ENCODE data around the gene TNRC6C.

Gene TNRC6C

DNA sequence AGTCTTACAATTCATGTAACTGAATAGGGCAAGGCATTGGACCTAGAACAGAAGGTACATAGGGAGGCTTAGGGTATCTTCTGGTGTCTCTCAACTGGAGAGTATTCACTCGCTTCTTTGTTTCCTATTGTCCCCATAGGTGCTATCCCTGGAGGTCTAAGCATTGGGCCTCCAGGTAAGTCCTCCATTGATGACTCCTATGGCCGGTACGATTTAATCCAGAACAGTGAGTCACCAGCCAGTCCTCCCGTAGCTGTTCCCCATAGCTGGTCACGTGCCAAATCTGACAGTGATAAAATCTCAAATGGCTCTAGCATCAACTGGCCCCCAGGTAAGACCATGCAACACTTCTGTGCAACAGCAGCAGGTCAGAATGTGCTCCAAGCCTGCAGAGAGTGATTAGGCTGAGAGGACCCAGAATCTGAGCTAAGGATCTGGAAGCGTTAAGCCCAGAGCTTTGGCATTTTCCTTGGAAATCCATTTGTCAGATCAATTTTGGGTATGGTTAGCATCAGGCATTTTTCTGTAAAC, 134.4 kb downstream of the TNRC6C start:
- DNase-seq: no peak

DNA sequence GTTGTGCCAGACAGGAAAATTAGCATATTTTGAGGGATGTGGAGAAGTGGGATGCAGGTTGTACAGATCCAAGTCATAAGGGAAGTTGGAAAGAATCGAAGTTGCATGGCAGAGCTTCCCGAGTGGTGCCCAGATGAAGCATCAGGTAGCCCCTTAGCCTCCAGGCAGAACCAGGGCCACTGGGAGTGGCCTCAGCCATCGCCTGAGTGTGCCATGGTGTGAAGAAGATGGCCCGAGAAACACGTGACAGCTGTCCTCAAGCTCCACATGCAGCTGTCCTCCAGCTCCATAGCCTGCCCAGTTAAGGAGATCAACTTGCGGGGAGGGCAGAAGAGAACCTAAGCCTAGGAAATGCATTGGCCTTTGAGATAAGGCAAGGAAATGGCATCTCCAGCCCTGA, 136.5 kb downstream of the TNRC6C start:
- DNase-seq: no peak

DNA sequence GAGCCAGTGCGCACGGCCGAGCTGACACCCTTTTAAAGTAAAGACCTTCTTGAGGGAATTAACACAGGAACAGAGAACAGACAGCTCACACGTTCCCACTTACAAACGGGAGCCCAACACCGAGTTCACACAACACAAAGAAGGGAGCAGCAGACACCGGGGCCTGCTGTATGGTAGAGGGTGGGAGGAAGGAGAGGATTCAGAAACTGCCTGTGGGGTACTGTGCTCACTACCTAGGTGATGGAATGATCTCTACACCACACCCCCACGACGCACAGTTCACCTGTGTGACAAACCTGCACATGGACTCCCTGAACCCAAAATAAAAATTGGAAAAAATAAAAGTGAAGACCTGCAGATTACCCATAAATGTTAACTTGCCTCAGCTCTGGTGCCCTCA, 137.6 kb downstream of the TNRC6C start:
- DNase-seq: no peak

DNA sequence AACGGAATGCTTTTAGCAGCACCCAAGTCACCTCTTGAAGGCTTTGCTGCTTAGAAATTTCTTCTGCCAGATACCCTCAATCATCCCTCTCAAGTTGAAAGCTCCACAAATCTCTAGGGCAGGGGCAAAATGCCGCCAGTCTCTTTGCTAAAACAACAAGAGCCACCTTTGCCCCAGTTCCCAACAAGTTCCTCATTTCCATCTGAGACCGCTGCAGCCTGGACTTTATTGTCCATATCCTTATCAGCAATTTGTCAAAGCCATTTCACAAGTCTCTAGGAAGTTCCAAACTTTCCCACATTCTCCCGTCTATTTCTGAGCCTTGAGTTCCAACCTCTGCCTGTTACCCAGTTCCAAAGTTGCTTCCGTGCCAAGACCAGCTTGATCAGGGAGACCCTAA, 142.6 kb downstream of the TNRC6C start:
- DNase-seq: no peak

DNA sequence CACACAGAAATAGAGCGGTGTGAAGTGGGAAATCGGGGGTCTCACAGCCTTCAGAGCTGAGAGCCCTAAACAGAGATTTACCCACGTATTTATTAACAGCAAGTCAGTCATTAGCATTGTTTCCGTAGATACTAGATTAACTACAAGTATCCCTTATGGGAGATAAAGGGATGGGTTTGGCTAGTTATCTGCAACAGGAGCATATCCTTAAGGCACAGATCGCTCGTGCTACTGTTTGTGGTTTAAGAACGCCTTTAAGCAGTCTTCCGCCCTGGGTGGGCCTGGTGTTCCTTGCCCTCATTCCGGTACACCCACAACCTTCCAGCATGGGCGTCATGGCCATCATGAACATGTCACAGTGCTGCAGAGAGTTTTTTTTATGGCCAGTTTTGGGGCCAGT, 143.0 kb downstream of the TNRC6C start:
- no peak for DNase-seq

DNA sequence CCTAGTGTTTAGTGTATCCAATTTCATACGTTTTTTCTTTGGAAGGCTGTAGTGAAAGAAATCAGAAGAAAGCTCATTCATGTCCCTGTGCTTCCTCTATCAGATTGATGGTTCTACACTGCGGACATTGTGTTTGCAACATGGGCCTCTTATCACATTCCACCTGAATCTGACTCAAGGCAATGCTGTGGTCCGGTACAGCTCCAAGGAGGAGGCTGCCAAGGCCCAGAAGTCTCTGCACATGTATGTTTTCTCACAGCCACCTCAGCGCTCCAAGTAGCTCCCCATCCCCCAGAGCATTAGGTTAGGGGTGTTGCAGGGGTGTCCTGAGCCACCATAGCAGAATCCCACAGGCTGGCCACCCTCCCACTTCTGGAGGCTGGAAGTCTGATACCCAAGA, 144.8 kb downstream of the TNRC6C start:
- DNase-seq: no peak

DNA sequence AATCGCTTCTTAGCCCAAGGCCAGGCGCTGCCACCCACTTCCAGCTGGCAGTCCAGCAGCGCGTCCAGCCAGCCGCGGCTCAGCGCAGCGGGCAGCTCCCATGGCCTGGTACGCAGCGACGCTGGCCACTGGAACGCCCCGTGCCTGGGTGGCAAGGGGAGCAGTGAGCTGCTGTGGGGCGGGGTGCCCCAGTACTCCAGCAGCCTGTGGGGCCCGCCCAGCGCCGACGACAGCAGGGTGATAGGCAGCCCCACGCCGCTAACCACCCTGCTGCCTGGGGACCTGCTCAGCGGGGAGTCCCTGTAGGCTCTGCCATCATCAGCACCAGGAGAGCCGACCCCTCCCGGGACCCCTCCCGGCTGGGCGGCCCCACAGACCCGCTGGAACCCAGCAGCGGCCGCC, 146.0 kb downstream of the TNRC6C start:
- no peak for DNase-seq

DNA sequence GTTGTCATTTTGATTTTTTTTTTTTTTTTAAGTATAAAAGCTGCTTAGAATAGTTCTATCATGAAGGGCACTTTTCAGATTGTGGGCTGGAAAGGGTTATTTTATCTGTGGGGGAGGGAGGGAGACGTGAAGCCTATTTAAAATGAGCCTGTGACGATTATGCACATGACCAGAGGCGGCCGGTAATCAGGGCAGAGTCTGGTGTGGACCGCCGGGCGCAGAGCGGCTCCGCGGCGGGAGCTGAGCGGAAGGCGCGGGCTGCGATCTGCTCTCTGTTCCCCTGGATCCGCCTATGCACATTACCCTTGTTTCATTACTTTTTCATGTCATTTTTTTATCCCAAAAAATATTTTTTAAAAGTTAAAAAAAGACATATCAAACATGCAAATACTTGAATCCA, 146.6 kb downstream of the TNRC6C start:
- DNase-seq: no peak

DNA sequence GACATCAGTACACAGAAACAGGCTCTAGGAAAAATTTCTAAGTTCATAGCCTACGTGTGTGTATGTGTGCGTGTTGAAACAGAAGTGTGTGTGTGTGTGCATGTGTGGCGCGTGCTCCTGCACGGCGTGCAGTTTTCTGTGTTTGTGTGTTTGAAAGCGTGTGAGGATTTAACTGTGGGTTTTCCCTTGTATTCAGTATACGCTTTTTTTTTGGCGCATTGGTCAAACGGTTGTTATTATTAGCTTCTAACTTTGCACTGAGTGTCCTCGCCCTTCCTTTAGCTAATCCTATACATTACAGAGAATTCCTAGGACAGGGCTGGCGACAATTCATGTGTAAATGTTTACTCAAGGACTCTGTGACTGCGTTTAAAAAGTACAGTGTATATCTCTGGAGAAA, 147.0 kb downstream of the TNRC6C start:
- no peak for DNase-seq

DNA sequence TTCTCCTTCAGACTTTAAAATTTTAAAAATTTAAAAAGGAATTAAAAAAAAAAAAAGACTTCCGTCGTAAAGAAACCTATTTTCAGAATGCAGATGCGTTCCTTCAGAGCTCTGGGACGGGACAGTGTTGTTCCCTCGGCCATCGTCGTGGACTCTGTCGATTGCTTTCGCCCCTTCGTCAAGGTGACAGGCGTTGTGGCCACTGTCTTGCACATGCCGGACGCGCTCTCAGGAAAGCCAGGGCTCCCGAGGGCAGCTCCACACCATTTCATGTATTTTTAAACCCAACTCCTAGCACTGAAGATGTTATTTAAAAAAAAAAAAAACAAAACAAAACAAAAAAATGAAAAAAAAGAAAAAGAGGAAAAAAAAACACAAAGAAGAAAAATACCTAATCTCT, 147.7 kb downstream of the TNRC6C start:
- no peak for DNase-seq

DNA sequence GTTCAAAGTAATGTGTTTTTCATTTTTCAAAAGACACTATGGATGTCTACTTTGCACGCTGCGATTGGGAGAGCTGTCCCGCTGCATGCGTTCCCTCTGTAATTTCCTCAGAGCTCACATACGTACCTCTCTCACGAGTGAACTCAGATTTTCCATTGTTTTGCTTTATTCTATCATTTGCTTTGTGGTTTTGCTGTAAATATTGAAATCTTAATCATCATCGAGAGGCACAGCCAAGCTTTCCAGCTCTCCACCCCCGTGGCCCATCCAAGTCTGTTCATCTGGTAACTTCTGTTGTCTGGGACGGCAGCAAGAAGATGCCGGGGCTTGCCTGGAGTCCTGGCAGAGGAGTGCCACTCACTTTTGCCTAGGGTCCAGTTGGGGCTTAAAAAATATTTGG, 149.0 kb downstream of the TNRC6C start:
- no peak for DNase-seq

DNA sequence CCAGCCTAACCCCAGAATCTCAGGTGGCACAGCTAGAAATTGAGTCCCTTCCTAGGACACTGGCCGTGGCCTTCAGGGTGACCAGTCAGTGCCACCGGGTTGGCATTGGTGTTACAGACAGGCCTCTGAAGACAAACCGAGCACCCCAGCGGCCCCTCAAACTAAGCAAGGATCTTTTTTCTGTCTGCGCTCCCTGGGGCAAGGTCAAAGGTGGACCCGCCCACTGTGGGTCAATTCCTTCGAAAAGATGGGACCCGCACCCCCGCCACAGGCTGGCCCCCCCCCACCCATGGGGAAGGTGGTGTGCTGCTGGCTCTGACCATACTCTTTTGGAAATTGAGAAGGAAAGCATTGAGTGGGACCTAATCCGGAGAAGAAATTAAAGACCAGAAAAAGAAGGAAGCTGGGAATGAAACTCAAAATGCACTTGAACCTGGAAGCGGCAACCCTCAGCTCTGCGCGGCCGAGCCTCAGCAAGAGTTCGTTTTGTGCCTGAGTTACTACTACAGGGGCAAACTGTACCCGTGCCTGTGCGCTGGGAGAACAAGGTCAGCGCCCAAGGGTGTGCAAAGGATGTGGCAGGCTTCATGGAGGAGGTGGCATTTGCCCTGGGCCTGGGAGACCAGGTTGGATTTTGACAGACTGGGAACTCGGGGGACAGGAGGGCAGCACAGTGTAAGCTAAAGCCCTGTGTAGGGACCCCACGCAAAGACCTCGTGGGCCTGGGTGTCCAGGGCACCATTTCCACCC, 149.6 kb downstream of the TNRC6C start:
- no peak for DNase-seq

DNA sequence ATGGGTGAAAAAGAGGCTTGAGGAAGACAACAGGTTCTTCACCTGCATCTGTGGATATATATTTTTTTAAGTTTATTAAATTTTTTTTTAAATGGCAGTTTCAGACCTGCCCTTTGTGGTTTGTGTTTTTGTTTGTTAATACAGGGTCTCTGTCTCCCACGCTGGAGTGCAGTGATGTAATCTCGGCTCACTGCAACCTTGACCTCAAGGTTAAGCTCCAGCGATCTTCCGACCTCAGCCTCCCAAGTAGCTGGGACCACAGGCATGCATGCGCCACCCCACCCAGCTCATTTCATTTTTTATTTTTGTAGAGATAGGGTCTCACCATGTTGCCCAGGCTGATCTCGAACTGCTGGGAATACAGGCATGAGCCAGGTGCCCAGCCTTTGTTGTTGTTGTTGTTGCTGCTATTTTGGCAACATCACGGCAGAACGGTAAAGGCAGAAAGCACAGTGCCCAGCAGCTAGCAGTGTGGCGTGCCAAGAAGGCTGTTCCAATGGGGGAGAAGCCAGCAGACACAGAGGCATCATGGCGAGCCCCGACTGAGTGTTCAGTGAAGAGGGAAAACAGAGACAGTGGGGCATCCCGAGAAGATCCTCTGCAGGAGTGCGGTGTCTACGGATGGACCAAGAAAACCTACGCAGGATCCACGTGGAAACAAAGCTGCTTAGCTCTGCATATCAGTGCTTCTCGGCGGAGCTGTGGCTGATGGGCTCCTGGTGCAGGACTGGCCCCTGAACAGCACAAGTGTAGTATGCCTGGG, 150.4 kb downstream of the TNRC6C start:
- no peak for DNase-seq

DNA sequence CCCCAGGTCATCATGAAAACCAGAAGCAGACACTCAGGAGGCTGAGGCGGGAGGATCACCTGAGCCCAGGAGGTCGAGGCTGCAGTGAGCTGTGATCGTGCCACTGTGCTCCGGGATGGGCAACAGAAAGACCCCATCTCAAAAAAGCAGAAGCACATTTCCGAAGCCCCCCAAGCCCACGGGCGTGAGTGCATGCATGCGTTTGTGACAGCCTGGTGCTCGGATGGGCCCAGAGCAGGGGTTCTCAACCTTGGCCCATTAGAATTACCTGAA, 150.9 kb downstream of the TNRC6C start:
- DNase-seq: no peak

DNA sequence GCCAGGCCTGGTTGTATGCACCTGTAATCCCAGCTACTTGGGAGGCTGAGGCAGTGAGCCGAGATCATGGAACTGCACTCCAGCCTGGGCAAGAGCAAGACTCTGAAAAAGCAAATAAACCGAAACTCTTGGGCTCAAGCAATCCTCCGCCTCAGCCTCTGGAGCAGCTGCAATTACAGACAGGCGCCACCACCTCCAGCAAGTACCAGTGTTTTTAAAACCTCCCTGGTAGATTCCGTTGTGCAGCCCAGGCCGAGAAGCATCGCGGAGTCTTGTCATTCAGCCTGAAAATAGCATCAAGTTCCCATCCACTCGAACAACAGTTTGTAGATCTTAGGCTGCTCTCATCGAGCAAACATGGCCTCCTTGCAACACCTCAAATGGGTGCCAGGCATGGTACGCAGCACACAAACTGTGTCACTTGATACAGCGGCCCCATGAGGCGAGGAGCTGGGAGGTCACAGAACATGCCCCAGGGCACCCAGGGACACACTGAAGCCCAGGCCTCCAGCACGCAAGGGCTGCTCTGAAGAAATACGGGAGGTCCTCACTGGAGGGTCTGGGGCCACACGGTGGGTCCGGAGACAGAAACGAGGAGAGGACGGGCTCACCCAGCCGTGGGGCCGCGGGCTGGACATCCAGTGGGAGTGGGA, 152.0 kb downstream of the TNRC6C start:
- no peak for DNase-seq

DNA sequence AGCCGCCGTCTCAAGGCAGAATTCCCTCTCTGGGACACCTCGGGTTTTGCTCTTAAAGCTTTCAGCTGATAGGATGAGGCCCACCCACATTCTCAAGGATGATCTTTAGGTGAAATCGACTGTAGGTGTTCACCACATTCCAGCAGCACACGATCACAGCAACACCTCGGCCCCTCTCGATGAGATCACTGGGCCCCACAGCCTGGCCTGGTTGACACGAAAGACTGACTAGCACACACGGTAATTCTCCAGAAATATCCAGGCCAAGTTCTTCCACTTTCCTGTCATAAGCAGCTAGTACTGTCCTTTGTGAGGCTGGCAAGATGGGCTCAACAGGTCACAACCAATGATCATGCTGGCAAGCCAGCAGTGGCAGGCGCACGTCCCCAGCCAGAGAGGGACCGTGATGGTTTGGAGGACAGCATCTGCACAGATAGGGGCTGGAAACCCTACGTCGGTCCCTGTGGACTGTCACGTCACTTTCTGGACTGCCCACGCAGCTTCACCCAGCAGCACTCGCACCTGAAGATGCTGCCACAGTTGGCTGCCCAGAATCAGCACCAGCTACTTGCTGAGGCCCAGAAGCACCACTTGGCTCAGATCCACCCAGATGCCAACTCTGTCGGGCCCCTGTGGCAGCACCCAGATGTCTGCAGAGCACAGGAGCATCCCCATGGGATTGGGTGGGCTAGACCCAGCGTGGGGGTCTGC, 152.7 kb downstream of the TNRC6C start:
- no peak for DNase-seq

DNA sequence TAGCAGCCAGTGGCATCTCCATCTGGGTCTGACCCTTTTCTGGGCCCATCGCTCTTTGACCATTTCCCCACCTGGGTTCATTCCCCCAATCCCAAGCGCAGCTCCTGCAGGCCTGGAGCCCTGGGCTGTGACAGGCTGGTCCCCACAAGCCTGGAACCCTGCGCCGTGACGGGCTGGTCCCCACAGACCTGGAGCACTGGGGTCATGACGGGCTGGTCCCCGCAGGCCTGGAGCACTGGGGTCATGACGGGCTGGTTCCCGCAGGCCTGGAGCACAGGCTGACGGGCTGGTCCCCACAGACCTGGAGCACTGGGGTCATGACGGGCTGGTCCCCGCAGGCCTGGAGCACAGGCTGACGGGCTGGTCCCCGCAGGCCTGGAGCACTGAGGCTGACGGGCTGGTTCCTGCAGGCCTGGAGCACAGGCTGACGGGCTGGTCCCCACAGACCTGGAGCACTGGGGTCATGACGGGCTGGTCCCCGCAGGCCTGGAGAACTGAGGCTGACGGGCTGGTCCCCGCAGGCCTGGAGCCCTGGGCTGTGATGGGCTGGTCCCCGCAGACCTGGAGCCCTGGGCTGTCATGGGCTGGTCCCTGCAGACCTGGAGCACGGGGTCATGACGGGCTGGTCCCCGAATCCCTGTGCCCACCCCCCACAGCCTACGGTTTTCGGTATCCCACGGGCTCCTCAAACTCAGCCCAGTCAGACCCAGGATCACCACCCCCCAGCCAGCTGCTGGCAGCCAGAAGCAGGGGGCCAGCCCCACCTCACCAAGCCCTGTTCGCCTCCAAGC, 153.4 kb downstream of the TNRC6C start:
- DNase-seq: no peak

DNA sequence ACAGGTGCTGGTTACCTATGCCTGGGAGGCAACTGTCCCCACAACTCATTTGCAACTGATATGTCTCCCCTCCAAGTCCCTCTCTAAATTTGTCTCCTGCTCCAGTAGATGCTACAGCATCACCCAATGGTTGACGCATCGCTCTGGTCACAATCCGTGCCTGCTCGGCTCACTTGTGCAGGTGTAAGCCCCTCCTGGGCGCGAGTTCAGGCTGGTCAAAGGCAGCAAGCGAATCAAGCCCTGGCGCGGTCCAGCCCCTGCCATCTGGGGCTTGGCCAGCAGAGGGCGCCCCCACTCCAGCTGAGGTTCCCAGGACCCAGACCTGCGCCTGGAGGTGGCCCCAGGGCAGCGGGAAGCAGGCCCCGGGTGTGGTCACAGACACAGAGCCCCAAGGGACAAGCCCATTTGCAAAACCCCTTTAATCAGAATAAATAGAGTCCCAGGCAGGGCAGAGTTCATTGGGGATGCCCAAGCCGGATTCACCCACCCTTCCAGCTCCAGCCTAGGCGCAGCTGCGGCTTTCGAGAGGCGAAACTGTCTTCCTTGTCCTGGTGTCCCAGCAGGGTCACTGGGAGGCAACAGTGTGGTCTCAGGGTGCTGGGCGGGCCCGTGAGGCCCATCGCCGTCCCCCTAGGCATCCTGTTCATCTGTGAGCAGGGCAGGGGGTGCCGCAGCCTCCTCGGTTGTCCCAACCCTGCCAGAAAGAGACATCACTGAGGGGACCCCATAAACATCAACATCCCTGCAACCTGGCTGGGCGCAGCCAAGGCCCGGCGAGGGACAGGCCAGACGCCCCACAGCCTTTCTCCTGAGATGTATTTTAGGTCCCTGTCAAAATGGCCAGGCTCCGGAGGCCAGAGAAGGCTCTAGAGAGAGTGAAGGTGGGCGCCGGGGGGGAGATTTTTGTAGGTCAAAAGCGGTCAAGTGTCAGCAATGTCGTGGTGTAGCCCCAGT, 154.3 kb downstream of the TNRC6C start:
- DNase-seq: peak; percentile 58 to 86 (median 69)

DNA sequence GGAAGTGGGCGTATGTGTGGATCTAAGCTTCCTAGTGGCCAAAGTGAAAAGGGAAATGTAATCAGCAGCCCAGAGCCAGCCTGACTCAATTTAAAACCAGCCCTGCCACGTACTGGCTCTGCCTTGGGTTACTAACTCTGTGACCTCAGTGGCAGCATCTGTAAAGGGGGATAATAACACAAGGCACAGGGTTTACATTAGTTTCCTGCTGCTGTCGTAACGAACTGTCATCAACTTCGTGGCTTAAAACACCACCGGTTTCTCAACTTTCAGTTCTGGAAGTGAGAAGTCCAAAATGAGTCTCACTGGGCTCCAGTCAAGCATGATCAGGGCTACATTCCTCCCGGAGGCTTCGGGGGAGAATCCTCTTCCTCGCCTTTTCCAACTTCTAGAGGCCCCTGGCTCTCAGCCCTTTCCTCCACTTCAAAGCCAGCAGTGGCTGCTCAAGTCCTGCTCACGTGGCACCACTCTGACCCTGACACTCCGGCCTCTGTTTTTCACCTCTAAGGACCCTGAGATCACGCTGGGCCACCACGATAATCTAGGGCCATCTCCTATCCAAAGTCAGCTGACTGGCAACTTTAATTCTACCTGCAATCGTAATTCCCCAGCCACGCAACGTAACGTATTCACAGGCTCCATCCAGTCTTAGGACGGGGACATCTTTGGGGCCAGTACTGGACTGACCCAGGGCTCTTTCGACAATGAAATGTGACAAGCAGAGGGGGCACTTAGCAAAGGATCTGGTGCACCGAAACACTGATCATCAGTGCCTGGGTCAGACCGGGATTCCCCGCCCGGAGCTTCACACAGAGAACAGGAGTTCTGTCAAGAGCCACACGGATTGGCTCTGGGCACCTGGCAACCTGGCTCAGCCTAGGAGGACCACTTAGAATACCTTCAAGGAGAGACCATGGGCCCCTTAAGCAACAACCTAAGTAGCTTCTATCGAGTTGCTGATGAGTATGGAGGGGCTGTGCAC, 155.6 kb downstream of the TNRC6C start:
- DNase-seq: no peak

Measured in activated CD4-positive, CD25-positive, alpha-beta regulatory T cell (primary cell).